GM23338 (cell line): ENCODE data around the gene ERBB3. TPM values are rescaled to one million over a fixed set of nuclear protein-coding genes. Genes with fewer than 3 reads are reported as not detected.

Source experiments
- ATAC-seq: fragments of 200-7000 bp; cut with Tn5 transposase; 3 replicates; pipeline ENCODE4 v1.9.1; 2020
- DNase-seq: peaks from one replicate; pipeline ENCODE4 v3.0.0-alpha.2; 2015; ENCODE audit warnings: low spot score
- H2AFZ ChIP-seq: fragments of 200-600 bp; sonication (generic); 2 replicates; pipeline ENCODE4 v1.8.0; 2016; ENCODE audit warnings: antibody characterized with exemption, mild to moderate bottlenecking, moderate library complexity
- H3F3A ChIP-seq: fragments of 200-600 bp; sonication (generic); replicated peaks from 2 replicates; pipeline ENCODE4 v1.8.0; 2017; ENCODE audit warnings: antibody characterized with exemption, mixed run types, low read depth
- H3K27ac ChIP-seq: fragments of 200-600 bp; sonication (generic); 2 replicates; pipeline ENCODE4 v1.6.1; 2016; ENCODE audit warnings: low read depth
- H3K27me3 ChIP-seq: fragments of 200-600 bp; sonication (generic); 2 replicates; pipeline ENCODE4 v1.8.0; 2016; ENCODE audit warnings: mild to moderate bottlenecking, mixed run types, moderate library complexity; ENCODE audit not compliant: insufficient read depth
- H3K36me3 ChIP-seq: fragments of 200-600 bp; sonication (generic); 2 replicates; pipeline ENCODE4 v1.8.0; 2016; ENCODE audit warnings: mild to moderate bottlenecking; ENCODE audit not compliant: insufficient read depth
- H3K4me1 ChIP-seq: fragments of 200-600 bp; sonication (generic); 2 replicates; pipeline ENCODE4 v1.8.0; 2016; ENCODE audit warnings: mild to moderate bottlenecking, moderate library complexity; ENCODE audit not compliant: insufficient read depth
- H3K4me2 ChIP-seq: fragments of 200-600 bp; sonication (generic); 2 replicates; pipeline ENCODE4 v1.7.1; 2017; ENCODE audit warnings: mixed run types
- H3K4me3 ChIP-seq: fragments of 200-600 bp; sonication (generic); 2 replicates; pipeline ENCODE4 v1.6.1; 2016; ENCODE audit warnings: mixed run types
- H3K79me2 ChIP-seq: fragments of 200-600 bp; sonication (generic); replicated peaks from 2 replicates; pipeline ENCODE4 v1.8.0; 2017; ENCODE audit warnings: mild to moderate bottlenecking; ENCODE audit not compliant: insufficient read depth
- H3K9me2 ChIP-seq: fragments of 200-600 bp; sonication (generic); 2 replicates; pipeline ENCODE4 v1.8.0; 2017; ENCODE audit not compliant: insufficient read depth
- H4K20me1 ChIP-seq: fragments of 200-600 bp; sonication (generic); replicated peaks from 2 replicates; pipeline ENCODE4 v1.8.0; 2017; ENCODE audit warnings: mild to moderate bottlenecking; ENCODE audit not compliant: insufficient read depth
- H3K27ac Mint-ChIP-seq: 2 replicates; pipeline ENCODE4 v1.8.0; 2020; ENCODE audit warnings: inconsistent platforms, mild to moderate bottlenecking, moderate library complexity, mixed read lengths
- H3K27me3 Mint-ChIP-seq: 3 replicates; pipeline ENCODE4 v1.8.0; 2022; ENCODE audit warnings: low read depth, mild to moderate bottlenecking, moderate library complexity, mixed read lengths, inconsistent platforms; ENCODE audit not compliant: insufficient read depth, poor library complexity
- H3K36me3 Mint-ChIP-seq: 3 replicates; pipeline ENCODE4 v1.8.0; 2021; ENCODE audit warnings: low read depth, mild to moderate bottlenecking, inconsistent platforms, moderate library complexity, mixed read lengths
- H3K4me1 Mint-ChIP-seq: 3 replicates; pipeline ENCODE4 v1.8.0; 2020; ENCODE audit warnings: mild to moderate bottlenecking, inconsistent platforms, mixed read lengths
- H3K4me3 Mint-ChIP-seq: 3 replicates; pipeline ENCODE4 v1.8.0; 2021; ENCODE audit warnings: moderate library complexity, mild to moderate bottlenecking, inconsistent platforms, mixed read lengths
- H3K9me3 Mint-ChIP-seq: 3 replicates; pipeline ENCODE4 v1.8.0; 2020; ENCODE audit warnings: moderate library complexity, mild to moderate bottlenecking, inconsistent platforms, mixed read lengths
- CREB1 ChIP-seq: fragments of 250-450 bp; sonication (Bioruptor Pico); IDR thresholded peaks from 2 replicates; pipeline ENCODE4 v1.5.0; 2020; ENCODE audit warnings: low read depth, mild to moderate bottlenecking, moderate library complexity
- EZH2 ChIP-seq: fragments of 200-600 bp; sonication (generic); IDR thresholded peaks from one replicate; pipeline ENCODE4 v1.8.0; 2017; ENCODE audit warnings: antibody characterized with exemption, mild to moderate bottlenecking, low read depth; ENCODE audit not compliant: unreplicated experiment
- JUNB ChIP-seq: IDR thresholded peaks from one replicate; pipeline ENCODE4 v1.6.1; 2016; ENCODE audit warnings: antibody characterized with exemption; ENCODE audit not compliant: unreplicated experiment
- NANOG ChIP-seq: IDR thresholded peaks from 2 replicates; pipeline ENCODE4 v1.6.1; 2016; ENCODE audit warnings: antibody characterized with exemption, borderline replicate concordance
- POLR2AphosphoS5 ChIP-seq: IDR thresholded peaks from 2 replicates; pipeline ENCODE4 v1.6.1; 2016; ENCODE audit warnings: antibody characterized with exemption, low read depth
- STAT1 ChIP-seq: IDR thresholded peaks from one replicate; pipeline ENCODE4 v1.6.1; 2016; ENCODE audit warnings: antibody characterized with exemption; ENCODE audit not compliant: unreplicated experiment
- ZNF114 ChIP-seq: fragments of 250-450 bp; sonication (Bioruptor Pico); IDR thresholded peaks from 2 replicates; pipeline ENCODE4 v1.5.0; 2020; ENCODE audit warnings: mild to moderate bottlenecking, moderate library complexity
- ZNF331 ChIP-seq: fragments of 250-450 bp; sonication (Bioruptor Pico); IDR thresholded peaks from 2 replicates; pipeline ENCODE4 v1.5.0; 2020; ENCODE audit warnings: low read depth, mild to moderate bottlenecking, moderate library complexity
- polyA plus RNA-seq: library from polyadenylated mRNA; unstranded; fragments of >200 nt; fragmentation: Nextera tagmentation; extraction: Ambion mirVana; gene quantifications from 2 replicates; pipeline ENCODE4 v1.2.1, GENCODE V29; 2016
- total RNA-seq: library from RNA; depleted of rRNA; stranded (reverse); fragments of >200 nt; shearing (Covaris generic); gene quantifications from 2 replicates; pipeline ENCODE4 v1.2.3, GENCODE V29; 2014
- TF ChIP-seq, protein P1 (sequence below): IDR thresholded peaks from one replicate; pipeline ENCODE4 v1.6.1; 2018; ENCODE audit warnings: antibody characterized with exemption; ENCODE audit not compliant: unreplicated experiment
- TF ChIP-seq, protein P2 (sequence below): IDR thresholded peaks from 2 replicates; pipeline ENCODE4 v1.6.1; 2016; ENCODE audit warnings: antibody characterized with exemption
- TF ChIP-seq, protein P3 (sequence below), 2 experiments: fragments of 200-600 bp in 1 of 2; sonication (generic) in 1 of 2; conservative IDR thresholded peaks; 2 replicates each; pipeline versions ENCODE4 v1.5.1 to v1.6.1; 2016 to 2017; ENCODE audit warnings: antibody characterized with exemption in 2 of 2, low read depth in 2 of 2, mild to moderate bottlenecking in 2 of 2, moderate library complexity in 1 of 2

Gene ERBB3
- total and polyA plus RNA-seq, 2 experiments from 2014 or later: 21.0 to 54.4 TPM

DNA sequence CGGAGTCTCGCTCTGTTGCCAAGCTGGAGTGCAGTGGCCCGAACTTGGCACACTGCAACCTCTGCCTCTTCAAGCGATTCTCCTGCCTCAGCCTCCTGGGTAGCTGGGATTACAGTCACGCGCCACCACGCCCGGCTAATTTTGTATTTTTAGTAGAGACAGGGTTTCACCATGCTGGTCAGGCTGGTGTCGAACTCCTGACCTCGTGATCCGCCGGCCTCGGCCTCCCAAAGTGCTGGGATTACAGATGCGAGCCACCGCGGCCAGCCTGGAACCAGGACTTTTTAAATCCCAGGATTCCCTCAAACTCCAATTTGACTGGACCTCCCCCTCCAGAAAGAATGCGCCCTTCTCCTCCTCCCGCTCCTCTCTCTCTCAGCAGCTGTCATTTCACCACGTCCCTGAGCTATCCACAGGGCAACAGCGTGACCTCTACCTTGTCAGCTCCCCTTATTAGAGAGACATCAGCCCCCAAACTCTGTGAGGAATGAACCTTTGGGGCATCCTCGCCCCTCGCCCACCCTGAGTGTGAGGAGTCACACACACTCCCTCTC, 50.1 kb downstream of the ERBB3 start (continued):
- TF ChIP-seq, protein P1, sequence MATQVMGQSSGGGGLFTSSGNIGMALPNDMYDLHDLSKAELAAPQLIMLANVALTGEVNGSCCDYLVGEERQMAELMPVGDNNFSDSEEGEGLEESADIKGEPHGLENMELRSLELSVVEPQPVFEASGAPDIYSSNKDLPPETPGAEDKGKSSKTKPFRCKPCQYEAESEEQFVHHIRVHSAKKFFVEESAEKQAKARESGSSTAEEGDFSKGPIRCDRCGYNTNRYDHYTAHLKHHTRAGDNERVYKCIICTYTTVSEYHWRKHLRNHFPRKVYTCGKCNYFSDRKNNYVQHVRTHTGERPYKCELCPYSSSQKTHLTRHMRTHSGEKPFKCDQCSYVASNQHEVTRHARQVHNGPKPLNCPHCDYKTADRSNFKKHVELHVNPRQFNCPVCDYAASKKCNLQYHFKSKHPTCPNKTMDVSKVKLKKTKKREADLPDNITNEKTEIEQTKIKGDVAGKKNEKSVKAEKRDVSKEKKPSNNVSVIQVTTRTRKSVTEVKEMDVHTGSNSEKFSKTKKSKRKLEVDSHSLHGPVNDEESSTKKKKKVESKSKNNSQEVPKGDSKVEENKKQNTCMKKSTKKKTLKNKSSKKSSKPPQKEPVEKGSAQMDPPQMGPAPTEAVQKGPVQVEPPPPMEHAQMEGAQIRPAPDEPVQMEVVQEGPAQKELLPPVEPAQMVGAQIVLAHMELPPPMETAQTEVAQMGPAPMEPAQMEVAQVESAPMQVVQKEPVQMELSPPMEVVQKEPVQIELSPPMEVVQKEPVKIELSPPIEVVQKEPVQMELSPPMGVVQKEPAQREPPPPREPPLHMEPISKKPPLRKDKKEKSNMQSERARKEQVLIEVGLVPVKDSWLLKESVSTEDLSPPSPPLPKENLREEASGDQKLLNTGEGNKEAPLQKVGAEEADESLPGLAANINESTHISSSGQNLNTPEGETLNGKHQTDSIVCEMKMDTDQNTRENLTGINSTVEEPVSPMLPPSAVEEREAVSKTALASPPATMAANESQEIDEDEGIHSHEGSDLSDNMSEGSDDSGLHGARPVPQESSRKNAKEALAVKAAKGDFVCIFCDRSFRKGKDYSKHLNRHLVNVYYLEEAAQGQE: no peak
- TF ChIP-seq, protein P2, sequence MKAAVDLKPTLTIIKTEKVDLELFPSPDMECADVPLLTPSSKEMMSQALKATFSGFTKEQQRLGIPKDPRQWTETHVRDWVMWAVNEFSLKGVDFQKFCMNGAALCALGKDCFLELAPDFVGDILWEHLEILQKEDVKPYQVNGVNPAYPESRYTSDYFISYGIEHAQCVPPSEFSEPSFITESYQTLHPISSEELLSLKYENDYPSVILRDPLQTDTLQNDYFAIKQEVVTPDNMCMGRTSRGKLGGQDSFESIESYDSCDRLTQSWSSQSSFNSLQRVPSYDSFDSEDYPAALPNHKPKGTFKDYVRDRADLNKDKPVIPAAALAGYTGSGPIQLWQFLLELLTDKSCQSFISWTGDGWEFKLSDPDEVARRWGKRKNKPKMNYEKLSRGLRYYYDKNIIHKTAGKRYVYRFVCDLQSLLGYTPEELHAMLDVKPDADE: no peak
- no peak for TF ChIP-seq ZNF114 (CRISPR knock-in tag)

DNA sequence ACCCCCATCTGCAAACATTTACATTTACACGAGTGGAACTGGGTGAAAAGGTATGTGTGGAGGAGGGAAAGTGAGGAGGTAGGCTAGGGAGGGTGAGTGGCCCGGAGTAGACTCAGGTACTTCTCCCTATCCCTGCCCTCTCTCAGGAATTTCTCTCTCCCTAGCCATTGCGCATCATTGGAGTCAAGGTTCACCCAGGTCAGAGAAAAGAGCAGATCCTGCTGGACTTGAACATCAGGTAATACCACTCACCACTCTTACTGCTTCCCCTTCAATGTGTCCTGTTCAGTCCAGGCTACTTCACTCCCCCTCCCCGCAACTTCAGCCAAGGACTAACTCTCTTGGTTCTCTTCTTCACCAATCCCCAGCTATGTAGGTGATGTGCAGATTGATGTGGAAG, 50.9 kb downstream of the ERBB3 start:
- no peak overlapping the region for H3K27ac ChIP-seq
- peaks cover 30% of the 10 kb centered on the region for H3K36me3 ChIP-seq
- no peak overlapping the region for H3K4me2 ChIP-seq
- H4K20me1 ChIP-seq: peaks cover 13% of the 10 kb centered on the region; the same call in 1 of the 2 replicates
- DNase-seq (no peak), ATAC-seq (no peak)
- H3K4me1 ChIP-seq: peaks cover 17% of the 10 kb centered on the region
- no peaks in the 10 kb centered on the region for H3K9me2 ChIP-seq
- Mint-ChIP-seq H3K27me3 (peaks cover 3% of the 10 kb centered on the region), H3K9me3 (no peaks in the 10 kb centered on the region), H3K4me1 (peaks cover 30% of the 10 kb centered on the region), H3K27ac (no peak overlapping the region), H3K36me3 (peaks cover 55% of the 10 kb centered on the region), H3K4me3 (peak overlapping the region; percentile 4; the same call in 2 of the 3 replicates)
- H3F3A ChIP-seq: no peaks in the 10 kb centered on the region; the same call in 1 of the 2 replicates
- peaks cover 21% of the 10 kb centered on the region for H3K79me2 ChIP-seq
- no peak overlapping the region for H2AFZ ChIP-seq
- H3K27me3 ChIP-seq: no peaks in the 10 kb centered on the region
- no peak overlapping the region for H3K4me3 ChIP-seq
- TF ChIP-seq, protein P1: no peak
- TF ChIP-seq JUNB: no peak
- TF ChIP-seq NANOG: no peak
- no peak for TF ChIP-seq STAT1
- TF ChIP-seq EZH2: no peak
- no peak for TF ChIP-seq POLR2AphosphoS5
- TF ChIP-seq CREB1 (CRISPR knock-in tag): no peak
- TF ChIP-seq, protein P3, sequence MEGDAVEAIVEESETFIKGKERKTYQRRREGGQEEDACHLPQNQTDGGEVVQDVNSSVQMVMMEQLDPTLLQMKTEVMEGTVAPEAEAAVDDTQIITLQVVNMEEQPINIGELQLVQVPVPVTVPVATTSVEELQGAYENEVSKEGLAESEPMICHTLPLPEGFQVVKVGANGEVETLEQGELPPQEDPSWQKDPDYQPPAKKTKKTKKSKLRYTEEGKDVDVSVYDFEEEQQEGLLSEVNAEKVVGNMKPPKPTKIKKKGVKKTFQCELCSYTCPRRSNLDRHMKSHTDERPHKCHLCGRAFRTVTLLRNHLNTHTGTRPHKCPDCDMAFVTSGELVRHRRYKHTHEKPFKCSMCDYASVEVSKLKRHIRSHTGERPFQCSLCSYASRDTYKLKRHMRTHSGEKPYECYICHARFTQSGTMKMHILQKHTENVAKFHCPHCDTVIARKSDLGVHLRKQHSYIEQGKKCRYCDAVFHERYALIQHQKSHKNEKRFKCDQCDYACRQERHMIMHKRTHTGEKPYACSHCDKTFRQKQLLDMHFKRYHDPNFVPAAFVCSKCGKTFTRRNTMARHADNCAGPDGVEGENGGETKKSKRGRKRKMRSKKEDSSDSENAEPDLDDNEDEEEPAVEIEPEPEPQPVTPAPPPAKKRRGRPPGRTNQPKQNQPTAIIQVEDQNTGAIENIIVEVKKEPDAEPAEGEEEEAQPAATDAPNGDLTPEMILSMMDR (conservative IDR thresholded peaks at IDR 0.05; ENCODE audit: low read depth in 2 of 2): no peak
- TF ChIP-seq ZNF331 (CRISPR knock-in tag): no peak
